ENCODE results near the gene FBXL19.
"Not testable (repeated sequence)": the region's sequence is repeated elsewhere in the genome, so short reads cannot be mapped to it uniquely, and the experiment has no call there.

The FBXL19 gene

GRCh38 chr16:30923554-30924075, at the start of gene FBXL19:
Gene FBXL19 (plus strand): TSS chr16:30923572. CDS start chr16:30925755, 2,183 bp downstream.
- DNase-seq, result no peak

DNA sequence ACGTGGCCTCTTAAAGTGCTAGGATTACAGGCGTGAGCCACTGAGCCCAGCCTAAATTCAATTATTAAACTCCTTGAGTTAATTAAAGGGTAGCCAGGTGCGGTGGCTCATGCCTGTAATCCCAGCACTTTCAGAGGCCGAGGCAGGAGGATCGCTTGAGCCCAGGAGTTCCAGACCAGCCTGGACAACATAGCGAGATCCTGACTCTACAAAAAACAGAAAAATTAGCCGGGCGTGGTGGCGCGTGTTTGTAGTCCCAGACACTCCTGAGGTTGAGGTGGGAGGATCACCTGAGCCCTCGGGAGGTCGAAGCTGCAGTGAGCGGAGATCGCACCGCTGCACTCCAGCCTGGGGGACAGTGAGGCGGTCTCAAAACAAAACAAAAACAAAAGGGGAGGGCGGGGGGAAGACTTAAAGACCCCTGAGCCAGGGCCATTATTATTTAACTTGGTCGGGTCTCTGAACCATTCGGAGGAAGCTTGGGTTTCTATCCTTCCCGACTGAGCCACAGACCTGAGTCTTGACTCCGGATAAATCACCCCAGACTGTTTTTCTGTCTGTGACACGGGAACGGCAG, 49.0 kb upstream of the FBXL19 start:
- no peak for DNase-seq

DNA sequence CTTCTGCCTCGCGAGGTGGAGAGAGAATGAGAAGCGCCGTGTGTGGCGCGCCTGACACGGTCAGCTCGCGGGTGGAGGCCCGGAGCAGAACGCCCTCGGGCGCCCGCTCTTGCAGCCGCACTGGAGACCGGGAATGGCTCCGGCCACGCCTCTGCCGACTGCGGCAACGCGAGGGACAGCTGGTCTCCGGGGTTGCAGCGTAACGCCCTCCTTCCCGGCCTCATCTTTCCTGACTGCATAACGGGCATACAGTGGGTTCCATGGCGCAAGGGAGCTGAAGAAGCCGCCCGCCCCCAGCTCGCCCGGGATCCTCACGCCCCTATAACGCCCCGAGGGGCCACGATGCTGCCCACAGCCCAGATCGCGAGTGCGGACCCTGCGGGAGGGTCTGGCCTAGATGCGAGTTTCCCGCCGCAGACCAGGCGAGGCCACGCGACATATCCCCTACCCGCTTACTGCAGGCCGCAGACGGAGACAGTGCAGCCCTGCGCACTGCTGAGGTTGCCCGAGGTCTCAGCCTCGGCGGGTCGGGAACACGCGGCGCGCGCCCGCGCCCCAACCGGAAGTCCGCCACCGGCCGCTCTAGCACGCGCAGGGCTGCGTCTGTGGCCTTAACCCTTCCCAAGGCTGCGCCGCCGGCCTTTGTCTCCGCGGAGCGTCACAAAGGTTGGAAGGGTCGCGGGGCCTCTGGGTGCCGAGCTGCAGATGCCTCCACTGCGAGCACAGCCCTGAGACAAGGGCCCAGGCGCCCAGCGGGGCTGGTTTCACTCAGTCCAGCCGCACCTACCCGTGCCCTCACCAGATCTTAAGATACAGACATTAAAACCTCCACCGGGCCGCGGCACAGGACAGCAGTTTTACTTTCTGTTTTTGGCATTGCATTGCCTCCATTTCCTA, 48.3 kb upstream of the FBXL19 start:
- peak; percentile 72 for DNase-seq

DNA sequence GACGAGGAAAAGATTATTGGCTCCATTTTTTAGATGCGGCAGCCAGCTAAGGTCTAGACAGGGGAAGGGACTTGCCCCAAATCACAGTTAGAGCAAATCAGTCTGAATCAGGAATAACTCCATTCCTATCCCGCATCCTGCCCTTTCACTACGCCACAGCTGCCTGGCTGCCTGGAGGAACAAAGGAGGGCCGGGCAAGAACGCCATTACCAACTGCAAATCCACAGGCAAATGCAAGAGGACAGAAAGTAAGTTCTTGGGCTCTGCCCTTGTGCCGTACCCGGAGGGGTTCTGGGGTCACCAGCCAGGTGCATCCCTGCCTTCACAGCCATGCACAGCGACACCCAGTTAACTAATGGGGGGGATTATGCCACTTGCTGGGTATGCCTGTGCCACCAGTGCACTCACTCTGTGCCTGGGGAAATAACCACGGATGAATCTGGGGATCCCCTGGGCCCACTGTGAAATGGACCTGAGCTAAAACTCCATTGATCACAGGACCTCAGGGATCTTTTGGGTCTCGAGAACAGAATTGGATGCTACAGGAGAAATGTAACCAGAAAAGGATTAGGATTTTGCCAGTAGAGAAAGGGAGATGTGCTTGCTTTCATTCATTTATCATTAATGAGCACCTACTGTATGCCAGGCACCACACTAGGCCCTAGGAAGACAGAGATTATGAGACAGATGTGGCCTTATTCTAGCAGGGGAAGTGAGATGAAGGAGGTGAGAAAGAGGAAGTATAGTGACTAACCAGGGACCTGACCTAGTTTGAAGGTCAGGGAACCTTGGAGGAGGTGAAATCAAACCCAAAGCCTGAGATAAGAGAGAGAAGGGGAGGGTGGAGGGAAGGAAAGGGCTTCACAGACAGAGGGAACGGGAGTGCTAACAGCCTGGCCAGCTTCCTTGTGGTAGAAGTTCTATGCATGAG, 47.2 kb upstream of the FBXL19 start:
- no peak for DNase-seq

- DNase-seq, result no peak
These were observed 46.5 kb upstream of the FBXL19 start for GRCh38 chr16:30876867-30877266.

- DNase-seq, result no peak
These were observed 40.7 kb upstream of the FBXL19 start for GRCh38 chr16:30882429-30883310.

DNA sequence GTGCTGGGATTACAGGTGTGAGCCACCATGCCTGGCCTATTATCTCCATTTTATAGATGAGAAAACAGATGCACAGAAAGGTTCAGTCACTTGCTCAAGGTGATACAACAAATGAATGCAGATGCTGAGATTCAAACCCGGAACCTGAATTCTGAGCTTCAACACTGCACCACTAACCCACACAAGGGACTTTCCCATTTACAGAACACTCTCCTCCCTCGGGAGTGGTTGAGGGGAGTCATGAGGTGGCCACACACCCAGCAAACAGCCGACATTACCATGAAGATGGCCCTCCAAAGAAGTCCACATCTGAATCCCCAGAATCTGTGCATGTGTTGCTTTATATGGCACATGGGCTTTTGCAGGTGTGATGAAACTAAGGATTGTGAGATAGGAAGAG, 38.6 kb upstream of the FBXL19 start:
- no peak for DNase-seq

GRCh38 chr16:30885196-30885595, 38.2 kb upstream of the FBXL19 start:
- DNase-seq, result no peak

DNA sequence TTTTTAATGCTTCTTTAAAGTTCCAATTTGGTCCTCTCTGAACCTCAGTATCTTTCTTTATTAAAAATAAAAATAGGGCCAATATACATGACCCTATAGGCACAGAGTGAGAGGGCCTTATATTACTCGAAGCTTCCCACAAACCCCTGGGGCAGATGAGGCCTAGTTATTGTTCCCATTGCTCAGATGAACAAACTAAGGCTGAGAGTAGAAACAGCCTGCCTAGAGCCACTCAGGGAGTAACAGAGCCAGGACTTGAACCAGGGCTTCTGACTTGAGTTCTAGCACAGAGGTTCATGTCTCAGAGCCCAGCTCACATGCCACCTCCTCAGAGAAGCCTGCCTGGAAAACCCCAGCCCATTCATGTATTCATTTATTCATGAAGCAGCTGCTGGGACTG, 37.2 kb upstream of the FBXL19 start:
- DNase-seq, result no peak

- no peak for DNase-seq
These were observed 35.4 kb upstream of the FBXL19 start for GRCh38 chr16:30887927-30888326.

DNA sequence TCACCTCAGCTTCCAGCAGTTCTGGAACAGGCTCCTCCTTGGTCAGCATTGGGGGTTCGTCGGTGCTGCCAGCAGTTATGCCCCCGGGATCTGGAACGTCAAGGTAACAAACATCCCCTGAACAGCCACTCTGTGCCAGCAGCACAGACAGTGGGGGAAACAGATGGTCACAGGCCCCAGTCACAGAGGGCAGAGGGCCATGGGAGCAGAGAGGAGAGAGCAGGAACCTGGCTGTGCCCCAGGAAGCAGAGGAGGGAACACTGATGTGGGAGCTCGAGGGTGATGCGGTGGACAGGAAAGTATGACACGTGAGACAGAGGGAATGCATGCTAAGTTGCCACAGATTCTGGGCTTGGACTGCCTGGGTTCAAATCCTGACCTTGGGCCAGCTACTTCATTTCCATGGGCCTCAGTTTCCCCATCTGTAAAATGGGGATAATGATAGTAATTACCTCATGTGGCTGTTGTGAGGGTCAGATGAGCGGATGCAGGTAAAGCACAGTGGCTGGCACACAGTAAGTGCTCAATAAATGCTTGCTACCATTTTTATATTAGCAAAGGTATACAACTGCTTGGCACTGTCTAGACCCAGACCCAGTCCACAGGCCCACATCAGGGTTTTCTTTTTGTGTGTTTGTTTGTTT, 34.4 kb upstream of the FBXL19 start:
- no peak for DNase-seq

DNA sequence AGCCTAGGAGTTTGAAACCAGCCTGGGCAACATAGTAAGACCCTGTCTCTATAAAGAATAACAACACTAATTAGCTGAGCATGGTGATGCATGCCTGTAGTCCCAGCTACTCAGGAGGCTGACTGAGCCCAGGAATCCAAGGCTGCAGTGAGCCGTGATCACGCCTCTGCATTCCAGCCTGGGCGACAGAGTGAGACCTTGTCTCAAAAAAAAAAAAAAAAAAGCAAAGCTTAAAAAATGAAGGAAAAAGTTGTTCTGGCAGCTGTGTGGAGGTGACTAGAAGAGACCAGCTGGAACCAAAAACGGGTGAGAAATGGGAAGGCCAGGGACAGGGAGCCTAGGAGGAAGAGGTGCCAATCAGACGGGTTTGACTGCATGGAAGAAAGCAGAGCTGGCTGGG, 33.7 kb upstream of the FBXL19 start:
- DNase-seq, result no peak

GRCh38 chr16:30891043-30891823, 32.1 kb upstream of the FBXL19 start:
- DNase-seq, result not testable (repeated sequence)

- DNase-seq, result no peak
These were observed 30.5 kb upstream of the FBXL19 start for GRCh38 chr16:30892670-30893416.

- no peak for DNase-seq
These were observed 30.0 kb upstream of the FBXL19 start for GRCh38 chr16:30893417-30893743.

DNA sequence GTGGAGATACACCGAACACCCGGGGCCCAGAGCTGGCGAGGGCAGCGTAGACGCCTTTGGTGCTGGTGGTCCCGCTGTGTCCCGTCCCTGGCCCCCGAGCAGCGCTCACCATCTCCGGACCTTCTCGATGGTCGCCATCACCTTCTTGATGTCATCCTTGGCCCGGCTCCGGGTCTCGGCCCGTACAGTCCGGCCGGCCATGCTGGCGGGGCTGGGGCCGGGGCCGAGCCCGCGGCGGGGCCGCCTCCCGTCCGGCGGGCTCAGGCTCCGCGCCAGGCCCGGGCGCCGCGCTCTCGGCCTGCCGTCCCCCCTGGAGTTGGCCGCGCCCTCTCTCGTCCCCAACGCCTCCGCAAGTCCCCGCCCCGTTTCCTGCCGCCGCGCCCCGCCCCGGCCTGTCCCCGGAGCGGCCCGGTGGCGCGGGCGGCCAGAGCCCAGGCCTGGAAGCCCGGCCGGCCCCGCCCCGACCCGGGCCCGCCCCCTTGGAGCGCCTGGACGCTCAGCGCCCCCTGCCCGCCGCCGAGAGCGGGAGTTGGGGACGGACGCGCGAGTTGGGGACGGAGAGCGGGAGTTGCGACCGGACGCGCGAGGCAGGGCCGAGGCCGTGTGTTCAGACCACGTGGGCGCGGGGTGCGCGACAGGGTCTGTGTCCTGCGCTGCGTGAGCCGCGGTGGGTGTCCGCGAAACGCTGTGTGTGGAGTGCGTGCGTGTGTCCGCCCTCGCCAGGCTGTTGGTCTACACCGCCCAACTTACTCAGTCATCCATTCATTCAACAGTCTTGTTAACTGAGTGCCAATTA, 29.4 kb upstream of the FBXL19 start, which contains the start of gene BCL7C:
Gene BCL7C, minus strand, starts transcription at position 334 of the 796 bp plus-strand sequence. Its CDS starts 133 bp downstream, at position 201.
- peak; percentile 66 for DNase-seq

DNA sequence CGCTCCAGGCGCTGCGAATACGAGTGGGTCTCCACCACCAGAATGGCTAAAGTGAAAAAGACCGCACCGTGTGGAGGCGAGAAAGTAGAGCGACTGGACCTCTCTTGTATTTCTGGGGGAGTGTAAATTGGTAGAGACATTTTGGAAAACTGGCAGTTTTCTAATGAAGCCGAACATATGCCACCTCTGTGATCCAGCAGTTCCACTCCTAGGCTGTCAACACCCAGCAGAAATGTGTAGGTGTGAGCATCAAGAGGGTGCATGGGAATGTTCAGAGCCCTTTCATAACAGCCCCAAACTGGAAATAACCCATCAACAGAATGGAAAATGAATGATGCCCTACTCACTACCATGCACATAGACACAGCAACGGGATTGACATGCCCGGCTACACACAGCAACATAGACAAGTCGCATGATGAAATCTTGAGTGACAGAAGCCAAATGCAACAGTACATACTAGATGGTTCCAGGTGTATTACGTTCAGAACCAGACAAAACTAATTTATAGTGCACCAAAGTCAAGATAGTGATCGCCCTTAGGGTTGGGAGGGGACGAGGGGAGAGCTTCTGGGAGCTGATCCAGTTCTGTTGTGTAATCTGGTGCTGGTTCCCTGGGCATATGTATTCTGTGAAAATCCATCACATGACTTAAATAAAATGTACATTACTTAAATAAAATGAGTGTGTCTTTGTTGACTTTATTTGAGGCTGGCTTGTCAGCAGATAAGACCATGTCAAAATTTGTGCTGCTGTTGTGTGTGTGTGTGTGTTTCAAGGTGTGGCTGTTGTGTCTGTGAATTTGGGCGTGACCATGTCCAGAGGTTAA, 28.6 kb upstream of the FBXL19 start:
- DNase-seq, result no peak

- no peak for DNase-seq
These were observed 27.6 kb upstream of the FBXL19 start for GRCh38 chr16:30895627-30896260.

Measured in NCI-H446 treated with DMSO at 0.1 percent for 48 hours (cell line).